ENCODE data around the gene ECSIT.

ECSIT gene

GRCh38 chr19:11550265-11550664 lies 21.3 kb upstream of the ECSIT start:
- no peak for DNase-seq (ENCODE audit: low spot score)

GRCh38 chr19:11549386-11549953 lies 20.5 kb upstream of the ECSIT start:
- no peak for DNase-seq (ENCODE audit: low spot score)

- DNase-seq (ENCODE audit: low spot score), result no peak
These were observed 19.2 kb upstream of the ECSIT start for GRCh38 chr19:11547929-11548700.

GRCh38 chr19:11541238-11541637 lies 12.3 kb upstream of the ECSIT start:
- DNase-seq (ENCODE audit: low spot score), result no peak

GRCh38 chr19:11540645-11541044 lies 11.7 kb upstream of the ECSIT start:
- no peak for DNase-seq (ENCODE audit: low spot score)

GRCh38 chr19:11539495-11540365 lies 10.8 kb upstream of the ECSIT start:
- DNase-seq (ENCODE audit: low spot score), result no peak

- no peak for DNase-seq (ENCODE audit: low spot score)
These were observed 9.5 kb upstream of the ECSIT start, which contains the start of gene CNN1 for GRCh38 chr19:11538232-11539036. Gene CNN1, plus strand, starts transcription at chr19:11538851. Its CDS starts 77 bp downstream, at chr19:11538928.

GRCh38 chr19:11535792-11536595 lies 7.1 kb upstream of the ECSIT start:
- peak; percentile 96 for DNase-seq (ENCODE audit: low spot score)

- no peak for DNase-seq (ENCODE audit: low spot score)
These were observed 6.0 kb upstream of the ECSIT start for GRCh38 chr19:11534948-11535347.

GRCh38 chr19:11534538-11534937 lies 5.6 kb upstream of the ECSIT start:
- DNase-seq (ENCODE audit: low spot score), result no peak

GRCh38 chr19:11530432-11530831 lies 1.5 kb upstream of the ECSIT start:
- no peak for DNase-seq (ENCODE audit: low spot score)

GRCh38 chr19:11519138-11519537 lies 9.8 kb downstream of the ECSIT start:
- no peak for DNase-seq (ENCODE audit: low spot score)

- DNase-seq (ENCODE audit: low spot score), result no peak
These were observed 15.0 kb downstream of the ECSIT start for GRCh38 chr19:11513946-11514345.

- no peak for DNase-seq (ENCODE audit: low spot score)
These were observed 18.5 kb downstream of the ECSIT start for GRCh38 chr19:11510444-11510843.

GRCh38 chr19:11507370-11508078 lies 21.4 kb downstream of the ECSIT start:
- no peak for DNase-seq (ENCODE audit: low spot score)

GRCh38 chr19:11506967-11507366 lies 22.0 kb downstream of the ECSIT start:
- DNase-seq (ENCODE audit: low spot score), result no peak

- peak; percentile 63 for DNase-seq (ENCODE audit: low spot score)
These were observed 22.8 kb downstream of the ECSIT start for GRCh38 chr19:11506101-11506555.

- peak; percentile 98 for DNase-seq (ENCODE audit: low spot score)
These were observed 23.3 kb downstream of the ECSIT start, which contains the start of gene ZNF653 for GRCh38 chr19:11505504-11506100. Gene ZNF653, minus strand, starts transcription at chr19:11505839. Its CDS starts 53 bp downstream, at chr19:11505786.

GRCh38 chr19:11505032-11505503 lies 23.9 kb downstream of the ECSIT start:
- DNase-seq (ENCODE audit: low spot score), result peak; percentile 96
